Measurements from ENCODE around the gene VDAC2.

GRCh38 chr10:75234017-75234682 is 23.6 kb downstream of the VDAC2 start:
- TF ChIP-seq CTCF (IDR thresholded peaks at IDR 0.05): no peak
- TF ChIP-seq POLR2AphosphoS5 (IDR thresholded peaks at IDR 0.05): no peak
- TF ChIP-seq EP300 (IDR thresholded peaks at IDR 0.05): no peak
